ENCODE results near the gene MSRB1.

DNA sequence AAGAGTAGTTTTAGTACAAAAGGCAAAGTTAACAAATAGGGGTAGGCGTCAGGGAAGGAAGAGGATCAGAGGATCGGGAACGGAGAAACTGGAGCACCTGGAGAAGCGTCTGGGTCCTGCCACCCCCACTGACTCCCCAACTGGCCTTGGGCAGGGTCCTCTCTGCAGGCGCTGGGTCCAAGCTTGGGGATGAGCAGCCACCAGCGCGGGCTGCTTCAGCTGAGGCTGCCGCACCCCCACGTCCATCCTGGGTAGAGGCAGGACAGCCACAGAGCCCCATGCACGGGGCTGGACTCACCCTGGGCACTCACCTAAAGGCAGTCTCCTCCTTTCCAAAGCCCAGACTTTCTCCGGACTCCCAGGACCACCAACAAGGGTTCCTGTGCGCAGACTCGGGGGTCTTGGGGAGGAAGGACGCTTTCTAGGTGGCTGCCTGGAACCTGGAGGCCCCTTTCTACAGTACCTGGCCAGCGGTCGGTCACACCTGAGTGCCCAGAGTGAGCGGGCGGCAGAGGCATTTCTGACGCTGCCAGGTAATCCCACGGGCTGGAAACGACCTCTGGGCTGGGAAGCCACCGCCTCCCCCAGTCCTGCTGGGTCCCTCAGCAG, 25.8 kb downstream of the MSRB1 start:
- TF ChIP-seq NR2C2 (CRISPR knock-in tag; IDR thresholded peaks at IDR 0.05), result no peak
- no peak for TF ChIP-seq JUN (CRISPR knock-in tag; IDR thresholded peaks at IDR 0.05)
- TF ChIP-seq CTCF (IDR thresholded peaks at IDR 0.05), result no peak
- no peak for TF ChIP-seq FOXP1 (CRISPR knock-in tag; IDR thresholded peaks at IDR 0.05; ENCODE audit: borderline replicate concordance)
- TF ChIP-seq, protein P1, sequence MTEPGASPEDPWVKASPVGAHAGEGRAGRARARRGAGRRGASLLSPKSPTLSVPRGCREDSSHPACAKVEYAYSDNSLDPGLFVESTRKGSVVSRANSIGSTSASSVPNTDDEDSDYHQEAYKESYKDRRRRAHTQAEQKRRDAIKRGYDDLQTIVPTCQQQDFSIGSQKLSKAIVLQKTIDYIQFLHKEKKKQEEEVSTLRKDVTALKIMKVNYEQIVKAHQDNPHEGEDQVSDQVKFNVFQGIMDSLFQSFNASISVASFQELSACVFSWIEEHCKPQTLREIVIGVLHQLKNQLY (CRISPR knock-in tag; IDR thresholded peaks at IDR 0.05), result no peak
- TF ChIP-seq STAT6 (CRISPR knock-in tag; conservative IDR thresholded peaks at IDR 0.05; ENCODE audit: low read depth), result no peak
- TF ChIP-seq, protein P2, sequence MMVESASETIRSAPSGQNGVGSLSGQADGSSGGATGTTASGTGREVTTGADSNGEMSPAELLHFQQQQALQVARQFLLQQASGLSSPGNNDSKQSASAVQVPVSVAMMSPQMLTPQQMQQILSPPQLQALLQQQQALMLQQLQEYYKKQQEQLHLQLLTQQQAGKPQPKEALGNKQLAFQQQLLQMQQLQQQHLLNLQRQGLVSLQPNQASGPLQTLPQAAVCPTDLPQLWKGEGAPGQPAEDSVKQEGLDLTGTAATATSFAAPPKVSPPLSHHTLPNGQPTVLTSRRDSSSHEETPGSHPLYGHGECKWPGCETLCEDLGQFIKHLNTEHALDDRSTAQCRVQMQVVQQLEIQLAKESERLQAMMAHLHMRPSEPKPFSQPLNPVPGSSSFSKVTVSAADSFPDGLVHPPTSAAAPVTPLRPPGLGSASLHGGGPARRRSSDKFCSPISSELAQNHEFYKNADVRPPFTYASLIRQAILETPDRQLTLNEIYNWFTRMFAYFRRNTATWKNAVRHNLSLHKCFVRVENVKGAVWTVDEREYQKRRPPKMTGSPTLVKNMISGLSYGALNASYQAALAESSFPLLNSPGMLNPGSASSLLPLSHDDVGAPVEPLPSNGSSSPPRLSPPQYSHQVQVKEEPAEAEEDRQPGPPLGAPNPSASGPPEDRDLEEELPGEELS (CRISPR knock-in tag; IDR thresholded peaks at IDR 0.05), result no peak
- TF ChIP-seq E2F4 (CRISPR knock-in tag; IDR thresholded peaks at IDR 0.05; ENCODE audit: borderline replicate concordance, low read depth), result no peak
- no peak for TF ChIP-seq SP1 (CRISPR knock-in tag; conservative IDR thresholded peaks at IDR 0.05)
- no peak for TF ChIP-seq CREM (CRISPR knock-in tag; IDR thresholded peaks at IDR 0.05)

Measured in WTC11 (cell line).